Adrenal gland (tissue), 5 donors: ENCODE data around the gene KRTAP5-2.

Experiments
- CTCF ChIP-seq, 6 experiments: fragments of 450-650 bp in 4 of 6; fragments of 200-600 bp in 2 of 6; sonication (generic) in 1 of 6; IDR thresholded peaks; 1 replicate in 5 of 6; 2 replicates in 1 of 6; pipeline versions ENCODE4 v1.5.1 to v1.8.0; 2016 to 2021; ENCODE audit warnings: antibody characterized with exemption in 6 of 6, mild to moderate bottlenecking in 2 of 6, moderate library complexity in 1 of 6
- POLR2A ChIP-seq, 2 donors: fragments of 450-650 bp; IDR thresholded peaks; one replicate each; pipeline ENCODE4 v1.6.1; 2017; ENCODE audit warnings: antibody characterized with exemption in 2 of 2, mild to moderate bottlenecking in 2 of 2, moderate library complexity in 1 of 2
- donor health status: DM: no; HTN: no; CAD: no.

GRCh38 chr11:1563149-1563638, 34.9 kb downstream of the KRTAP5-2 start:
- TF ChIP-seq CTCF (IDR thresholded peaks at IDR 0.05) (no peak), POLR2A (IDR thresholded peaks at IDR 0.05) (no peak)
